Measurements from ENCODE around the gene SEMA5B.

The SEMA5B gene

GRCh38 chr3:122987736-122988319, 39.7 kb downstream of the SEMA5B start:
- DNase-seq (ENCODE audit: low read depth), result no peak
- no peak for TF ChIP-seq CTCF (IDR thresholded peaks at IDR 0.05; ENCODE audit: control insufficient read depth, insufficient read depth, low read depth, low read length, missing control alignments)
- no peak overlapping the region for H3K4me3 ChIP-seq (ENCODE audit: control insufficient read depth, low read depth, low read length)

- H3K4me3 ChIP-seq (ENCODE audit: control insufficient read depth, low read depth, low read length), result no peak overlapping the region
- TF ChIP-seq CTCF (IDR thresholded peaks at IDR 0.05; ENCODE audit: control insufficient read depth, insufficient read depth, low read depth, low read length, missing control alignments), result no peak
- no peak for DNase-seq (ENCODE audit: low read depth)
Measured at GRCh38 chr3:122987231-122987630, 40.3 kb downstream of the SEMA5B start.

GRCh38 chr3:122986693-122987179, 40.8 kb downstream of the SEMA5B start:
- DNase-seq (ENCODE audit: low read depth), result no peak
- no peak overlapping the region for H3K4me3 ChIP-seq (ENCODE audit: control insufficient read depth, low read depth, low read length)
- no peak for TF ChIP-seq CTCF (IDR thresholded peaks at IDR 0.05; ENCODE audit: control insufficient read depth, insufficient read depth, low read depth, low read length, missing control alignments)

- TF ChIP-seq CTCF (IDR thresholded peaks at IDR 0.05; ENCODE audit: control insufficient read depth, insufficient read depth, low read depth, low read length, missing control alignments), result no peak
- DNase-seq (ENCODE audit: low read depth), result no peak
- no peak overlapping the region for H3K4me3 ChIP-seq (ENCODE audit: control insufficient read depth, low read depth, low read length)
Measured at GRCh38 chr3:122985539-122985938, 42.0 kb downstream of the SEMA5B start.

GRCh38 chr3:122984650-122985049, 42.9 kb downstream of the SEMA5B start:
- no peak overlapping the region for H3K4me3 ChIP-seq (ENCODE audit: control insufficient read depth, low read depth, low read length)
- no peak for TF ChIP-seq CTCF (IDR thresholded peaks at IDR 0.05; ENCODE audit: control insufficient read depth, insufficient read depth, low read depth, low read length, missing control alignments)
- no peak for DNase-seq (ENCODE audit: low read depth)

GRCh38 chr3:122984007-122984406, 43.6 kb downstream of the SEMA5B start:
- TF ChIP-seq CTCF (IDR thresholded peaks at IDR 0.05; ENCODE audit: control insufficient read depth, insufficient read depth, low read depth, low read length, missing control alignments), result no peak
- DNase-seq (ENCODE audit: low read depth), result no peak
- no peak overlapping the region for H3K4me3 ChIP-seq (ENCODE audit: control insufficient read depth, low read depth, low read length)
